ENCODE results near the gene CFAP20. TPM values are rescaled to one million over a fixed set of nuclear protein-coding genes. Genes with fewer than 3 reads are reported as not detected.
"Not testable (repeated sequence)": the region's sequence is repeated elsewhere in the genome, so short reads cannot be mapped to it uniquely, and the experiment has no call there.

The CFAP20 gene
- total and polyA plus RNA-seq, 4 donors = 22.1 to 30.6 (median 24.6) TPM

- Histone ChIP-seq H3K36me3 (ENCODE audit: control insufficient read depth in 4 of 4, insufficient read depth in 3 of 4, low read depth in 1 of 4, low read length in 3 of 4) (no peaks in the 10 kb centered on the region), H3K9me3 (ENCODE audit: control insufficient read depth in 4 of 4, low read length in 3 of 4) (no peaks in the 10 kb centered on the region), H3K4me3 (ENCODE audit: low read depth in 1 of 3, low read length in 3 of 3) (no peak overlapping the region), H3K27ac (ENCODE audit: low read depth in 1 of 2, low read length in 2 of 2) (no peak overlapping the region), H3K4me1 (ENCODE audit: control insufficient read depth in 4 of 4, insufficient read depth in 4 of 4, low read length in 3 of 4) (no peaks in the 10 kb centered on the region), H3K27me3 (ENCODE audit: control insufficient read depth in 4 of 4, insufficient read depth in 4 of 4, low read length in 3 of 4) (no peaks in the 10 kb centered on the region), H3K9ac (ENCODE audit: low read depth in 1 of 2, low read length in 2 of 2) (no peak overlapping the region)
- no peak for DNase-seq (ENCODE audit: low spot score)
- TF ChIP-seq ATF3 (IDR thresholded peaks at IDR 0.05) = no peak
- WGBS = 92% methylated on average over 6 of the region's 6 CpGs
Observed at GRCh38 chr16:58084635-58085034, 44.5 kb downstream of the CFAP20 start.

GRCh38 chr16:58082381-58082780 is 46.8 kb downstream of the CFAP20 start:
- Histone ChIP-seq H3K27me3 (ENCODE audit: control insufficient read depth in 4 of 4, insufficient read depth in 4 of 4, low read length in 3 of 4) (no peaks in the 10 kb centered on the region), H3K9me3 (ENCODE audit: control insufficient read depth in 4 of 4, low read length in 3 of 4) (no peaks in the 10 kb centered on the region), H3K27ac (ENCODE audit: low read depth in 1 of 2, low read length in 2 of 2) (no peak overlapping the region), H3K4me3 (ENCODE audit: low read depth in 1 of 3, low read length in 3 of 3) (no peak overlapping the region), H3K36me3 (ENCODE audit: control insufficient read depth in 4 of 4, insufficient read depth in 3 of 4, low read depth in 1 of 4, low read length in 3 of 4) (no peaks in the 10 kb centered on the region), H3K9ac (ENCODE audit: low read depth in 1 of 2, low read length in 2 of 2) (no peak overlapping the region), H3K4me1 (ENCODE audit: control insufficient read depth in 4 of 4, insufficient read depth in 4 of 4, low read length in 3 of 4) (no peaks in the 10 kb centered on the region)
- no peak for DNase-seq (ENCODE audit: low spot score)
- TF ChIP-seq ZBTB33 (IDR thresholded peaks at IDR 0.05) = no peak
- TF ChIP-seq NR2F2 (IDR thresholded peaks at IDR 0.05) = no peak
- no peak for TF ChIP-seq GABPA (IDR thresholded peaks at IDR 0.05 in 1 of 2, conservative IDR thresholded peaks at IDR 0.05 in 1 of 2)
- no peak for TF ChIP-seq RAD21 (IDR thresholded peaks at IDR 0.05)
- TF ChIP-seq TAF1 (conservative IDR thresholded peaks at IDR 0.05) = no peak
- TF ChIP-seq, protein P1, sequence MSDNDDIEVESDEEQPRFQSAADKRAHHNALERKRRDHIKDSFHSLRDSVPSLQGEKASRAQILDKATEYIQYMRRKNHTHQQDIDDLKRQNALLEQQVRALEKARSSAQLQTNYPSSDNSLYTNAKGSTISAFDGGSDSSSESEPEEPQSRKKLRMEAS (IDR thresholded peaks at IDR 0.05) = no peak
- no peak for TF ChIP-seq JUND (IDR thresholded peaks at IDR 0.05)
- TF ChIP-seq HNF4G (IDR thresholded peaks at IDR 0.05) = no peak
- no peak for TF ChIP-seq SP1 (IDR thresholded peaks at IDR 0.05)
- no peak for TF ChIP-seq FOXA2 (IDR thresholded peaks at IDR 0.05)
- TF ChIP-seq HNF4A (conservative IDR thresholded peaks at IDR 0.05) = no peak
- TF ChIP-seq YY1 (IDR thresholded peaks at IDR 0.05) = no peak
- TF ChIP-seq FOXA1 (IDR thresholded peaks at IDR 0.05) = no peak
- no peak for TF ChIP-seq ATF3 (IDR thresholded peaks at IDR 0.05)
- TF ChIP-seq REST (IDR thresholded peaks at IDR 0.05) = no peak
- TF ChIP-seq CTCF (IDR thresholded peaks at IDR 0.05; ENCODE audit: low read depth, low read length, missing input control) = no peak
- TF ChIP-seq EGR1 (IDR thresholded peaks at IDR 0.05; ENCODE audit: low read depth in 2 of 2) = no peak
- TF ChIP-seq RXRA (IDR thresholded peaks at IDR 0.05) = no peak

- H3K27ac ChIP-seq (ENCODE audit: low read depth in 1 of 2, low read length in 2 of 2) = not testable (repeated sequence)
- 90% methylated on average over 5 of the region's 5 CpGs for WGBS
Observed at GRCh38 chr16:58080657-58081056, 48.5 kb downstream of the CFAP20 start.

More at GRCh38 chr16:58080657-58081056, 48.5 kb downstream of the CFAP20 start:
- not testable (repeated sequence) for H3K9me3 ChIP-seq (ENCODE audit: control insufficient read depth in 4 of 4, low read length in 3 of 4); H3K4me3 ChIP-seq (ENCODE audit: low read depth in 1 of 3, low read length in 3 of 3); H3K9ac ChIP-seq (ENCODE audit: low read depth in 1 of 2, low read length in 2 of 2); H3K27me3 ChIP-seq (ENCODE audit: control insufficient read depth in 4 of 4, insufficient read depth in 4 of 4, low read length in 3 of 4); DNase-seq (ENCODE audit: low spot score); H3K4me1 ChIP-seq (ENCODE audit: control insufficient read depth in 4 of 4, insufficient read depth in 4 of 4, low read length in 3 of 4); H3K36me3 ChIP-seq (ENCODE audit: control insufficient read depth in 4 of 4, insufficient read depth in 3 of 4, low read depth in 1 of 4, low read length in 3 of 4)

All from liver (tissue), 9 donors.